BE2C (cell line): ENCODE results near the gene SLC13A5.

ENCODE experiments used
- DNase-seq: peaks from one replicate; pipeline ENCODE4 v3.0.0-alpha.2; 2020
- H3K27me3 ChIP-seq: fragments of 250-450 bp; sonication (Bioruptor Pico); 2 replicates; pipeline ENCODE4 v1.5.1; 2020; ENCODE audit warnings: mild to moderate bottlenecking
- H3K36me3 ChIP-seq: fragments of 250-450 bp; sonication (Bioruptor Pico); 2 replicates; pipeline ENCODE4 v1.5.1; 2020; ENCODE audit warnings: mild to moderate bottlenecking
- H3K4me1 ChIP-seq: fragments of 250-450 bp; sonication (Bioruptor Pico); 2 replicates; pipeline ENCODE4 v1.5.1; 2020
- H3K4me3 ChIP-seq: 2 replicates; pipeline ENCODE4 v1.5.1; 2011; ENCODE audit warnings: low read depth, low read length
- H3K9me3 ChIP-seq: fragments of 250-450 bp; sonication (Bioruptor Pico); 2 replicates; pipeline ENCODE4 v1.5.1; 2020
- TF ChIP-seq, protein P1 (sequence below): IDR thresholded peaks from 2 replicates; pipeline ENCODE4 v1.5.1; 2012; ENCODE audit warnings: mild to moderate bottlenecking, low read depth, low read length

SLC13A5 gene

GRCh38 chr17:6706996-6707395, 6.2 kb downstream of the SLC13A5 start:
- H3K9me3 ChIP-seq, result no peaks in the 10 kb centered on the region
- H3K36me3 ChIP-seq, result no peaks in the 10 kb centered on the region
- H3K4me1 ChIP-seq, result no peaks in the 10 kb centered on the region
- DNase-seq, result no peak
- TF ChIP-seq, protein P1, sequence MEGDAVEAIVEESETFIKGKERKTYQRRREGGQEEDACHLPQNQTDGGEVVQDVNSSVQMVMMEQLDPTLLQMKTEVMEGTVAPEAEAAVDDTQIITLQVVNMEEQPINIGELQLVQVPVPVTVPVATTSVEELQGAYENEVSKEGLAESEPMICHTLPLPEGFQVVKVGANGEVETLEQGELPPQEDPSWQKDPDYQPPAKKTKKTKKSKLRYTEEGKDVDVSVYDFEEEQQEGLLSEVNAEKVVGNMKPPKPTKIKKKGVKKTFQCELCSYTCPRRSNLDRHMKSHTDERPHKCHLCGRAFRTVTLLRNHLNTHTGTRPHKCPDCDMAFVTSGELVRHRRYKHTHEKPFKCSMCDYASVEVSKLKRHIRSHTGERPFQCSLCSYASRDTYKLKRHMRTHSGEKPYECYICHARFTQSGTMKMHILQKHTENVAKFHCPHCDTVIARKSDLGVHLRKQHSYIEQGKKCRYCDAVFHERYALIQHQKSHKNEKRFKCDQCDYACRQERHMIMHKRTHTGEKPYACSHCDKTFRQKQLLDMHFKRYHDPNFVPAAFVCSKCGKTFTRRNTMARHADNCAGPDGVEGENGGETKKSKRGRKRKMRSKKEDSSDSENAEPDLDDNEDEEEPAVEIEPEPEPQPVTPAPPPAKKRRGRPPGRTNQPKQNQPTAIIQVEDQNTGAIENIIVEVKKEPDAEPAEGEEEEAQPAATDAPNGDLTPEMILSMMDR, result no peak
- no peak overlapping the region for H3K4me3 ChIP-seq
- H3K27me3 ChIP-seq, result 0 out of 2 replicates have a peak, but pooled peaks cover 4% of the 10 kb centered on the region

- Histone ChIP-seq H3K4me3 (no peak overlapping the region), H3K9me3 (no peaks in the 10 kb centered on the region), H3K4me1 (no peaks in the 10 kb centered on the region), H3K36me3 (no peaks in the 10 kb centered on the region), H3K27me3 (0 out of 2 replicates have a peak, but pooled peaks cover 4% of the 10 kb centered on the region)
- TF ChIP-seq, protein P1, result no peak
- no peak for DNase-seq
Measured at GRCh38 chr17:6706499-6706898, 6.7 kb downstream of the SLC13A5 start.

DNA sequence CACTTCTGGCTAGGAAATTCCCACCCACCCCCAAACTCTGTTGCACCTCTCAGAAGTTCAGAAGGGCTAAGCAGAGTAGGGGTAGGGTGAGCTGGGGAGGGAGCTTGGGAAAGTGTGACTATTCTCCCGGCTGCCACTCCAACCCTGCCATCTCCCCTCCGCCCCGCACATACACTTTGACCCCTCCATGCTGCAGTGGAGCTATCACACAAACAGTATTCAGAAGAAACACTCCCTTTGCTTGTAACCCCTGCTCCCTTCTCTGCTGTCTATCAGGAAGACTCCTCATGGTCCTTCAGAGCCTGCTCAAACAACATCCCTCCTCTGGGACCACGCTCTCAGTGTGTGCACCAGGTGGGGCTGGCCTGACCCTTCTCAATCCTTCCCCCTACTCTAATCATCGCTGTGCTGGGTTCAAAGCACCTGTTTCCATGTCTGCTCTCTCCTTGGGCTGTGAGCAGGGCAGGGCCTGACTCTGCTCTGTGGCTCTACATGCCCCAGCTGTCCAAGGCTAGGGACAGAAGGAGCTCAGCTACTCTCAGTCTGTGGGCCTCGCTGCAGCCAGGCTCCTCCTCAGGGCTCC, 8.6 kb downstream of the SLC13A5 start:
- TF ChIP-seq, protein P1, result no peak
- no peaks in the 10 kb centered on the region for H3K27me3 ChIP-seq
- H3K4me3 ChIP-seq, result no peak overlapping the region
- H3K9me3 ChIP-seq, result no peaks in the 10 kb centered on the region
- H3K36me3 ChIP-seq, result no peaks in the 10 kb centered on the region
- DNase-seq, result no peak
- H3K4me1 ChIP-seq, result no peaks in the 10 kb centered on the region

DNA sequence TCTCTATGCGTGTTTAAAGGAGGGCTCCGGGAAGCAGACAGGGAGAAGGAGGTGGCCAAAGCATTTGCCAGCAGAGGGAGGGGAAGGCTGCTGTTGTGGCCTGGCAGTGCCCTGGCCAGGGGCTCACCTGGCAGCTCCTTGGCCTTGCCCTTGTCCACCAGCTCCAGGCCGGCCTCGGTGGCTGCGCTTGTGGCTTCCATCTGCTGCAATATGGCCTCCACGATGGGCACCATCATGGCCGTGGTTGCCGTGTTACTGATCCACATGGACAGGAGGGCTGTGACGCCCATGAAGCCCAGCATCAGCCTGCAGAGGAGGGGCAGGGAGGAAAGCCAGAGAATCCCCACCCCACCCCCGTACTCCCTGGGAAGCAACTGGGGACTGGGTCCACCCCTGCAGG, 9.4 kb downstream of the SLC13A5 start:
- Histone ChIP-seq H3K4me1 (no peaks in the 10 kb centered on the region), H3K27me3 (no peaks in the 10 kb centered on the region), H3K4me3 (no peak overlapping the region), H3K36me3 (no peaks in the 10 kb centered on the region), H3K9me3 (no peaks in the 10 kb centered on the region)
- DNase-seq, result no peak
- TF ChIP-seq, protein P1, result no peak

GRCh38 chr17:6702567-6703215, 10.5 kb downstream of the SLC13A5 start:
- Histone ChIP-seq H3K4me3 (no peak overlapping the region), H3K27me3 (no peaks in the 10 kb centered on the region), H3K9me3 (no peaks in the 10 kb centered on the region), H3K4me1 (no peaks in the 10 kb centered on the region), H3K36me3 (no peaks in the 10 kb centered on the region)
- TF ChIP-seq, protein P1, result no peak
- no peak for DNase-seq

DNA sequence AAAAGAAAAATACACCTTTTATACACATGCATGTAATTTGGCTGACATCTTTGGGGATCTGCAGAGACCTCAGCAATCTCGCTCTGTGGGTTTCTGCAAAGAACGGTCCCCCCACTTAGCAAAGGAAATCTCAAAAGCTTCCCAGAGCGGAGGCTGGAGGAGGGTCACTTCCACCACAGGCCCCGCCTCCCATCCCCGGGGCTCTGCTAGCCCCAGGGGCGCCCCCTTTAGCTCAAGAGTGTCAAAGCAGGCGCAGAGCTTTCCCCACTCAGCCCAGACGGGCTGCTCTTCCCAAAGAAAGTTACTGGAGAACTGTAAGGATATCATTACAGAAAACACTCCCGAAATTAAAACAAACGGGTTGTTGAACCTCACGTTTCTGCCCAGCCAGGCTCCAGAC, 11.4 kb downstream of the SLC13A5 start:
- Histone ChIP-seq H3K4me3 (no peak overlapping the region), H3K27me3 (no peaks in the 10 kb centered on the region), H3K9me3 (no peaks in the 10 kb centered on the region), H3K36me3 (no peaks in the 10 kb centered on the region), H3K4me1 (no peaks in the 10 kb centered on the region)
- DNase-seq, result peak; percentile 49
- TF ChIP-seq, protein P1, result peak; percentile 35
